ENCODE data around the gene LEMD3.

DNA sequence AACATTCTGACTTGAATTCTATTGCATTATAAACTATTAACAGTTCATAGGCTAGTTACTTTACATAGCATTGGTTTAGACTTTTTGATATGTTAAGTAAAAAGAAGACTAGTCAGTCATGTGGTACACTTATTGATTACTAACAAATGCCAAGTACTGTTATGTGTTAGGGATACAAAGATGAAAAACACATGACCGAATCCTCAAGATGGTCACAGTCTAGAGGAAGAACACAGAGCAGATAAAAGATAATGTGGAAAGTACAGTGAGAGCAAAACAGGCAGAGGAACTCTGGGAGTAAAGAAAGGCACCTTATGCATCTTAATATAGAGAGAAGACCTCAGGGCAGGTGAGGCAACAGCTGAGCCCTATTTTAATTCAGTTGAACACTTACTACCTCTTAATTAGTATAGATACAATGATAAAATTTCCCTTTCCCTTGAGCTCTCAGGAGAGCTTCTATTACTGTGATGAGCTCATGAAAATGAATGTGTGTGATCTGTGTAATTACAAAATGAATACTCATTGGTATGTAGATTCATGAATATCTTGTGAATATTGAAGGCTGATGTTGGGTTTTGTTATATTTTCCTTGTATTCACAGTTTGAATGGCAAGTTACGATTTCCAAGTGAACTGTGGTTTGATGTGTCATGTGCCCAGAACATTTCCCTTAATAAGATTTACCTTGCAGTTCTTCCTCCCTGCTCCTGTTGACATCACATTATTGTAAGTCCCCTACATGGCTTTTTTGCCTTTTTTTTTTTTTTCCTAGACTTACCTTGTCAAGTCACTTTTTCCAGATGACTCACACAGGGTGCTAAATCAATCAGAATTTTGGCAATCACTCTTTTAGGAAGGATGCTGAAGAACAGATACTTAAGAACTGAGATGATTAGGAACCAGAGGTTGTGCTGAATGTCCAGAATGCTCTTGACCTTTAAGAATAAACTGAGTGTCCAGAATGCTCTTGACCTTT is 79.6 kb downstream of the LEMD3 start:
- TF ChIP-seq GATA2 (IDR thresholded peaks at IDR 0.05; ENCODE audit: low read depth, low read length) (no peak), GATA3 (IDR thresholded peaks at IDR 0.05; ENCODE audit: low read depth, low read length) (no peak)
